HL-60 (cell line): Measurements from ENCODE around the gene LRRC8E.

Source experiments
- GABPA ChIP-seq: IDR thresholded peaks from 2 replicates; pipeline ENCODE4 v1.6.1; 2012; ENCODE audit warnings: low read depth
- POLR2AphosphoS5 ChIP-seq: IDR thresholded peaks from 2 replicates; pipeline ENCODE4 v1.6.1; 2012; ENCODE audit warnings: low read depth
- SPI1 ChIP-seq: IDR thresholded peaks from 2 replicates; pipeline ENCODE4 v1.6.1; 2012; ENCODE audit warnings: low read depth, mild to moderate bottlenecking, borderline replicate concordance
- TF ChIP-seq, protein P1 (sequence below): IDR thresholded peaks from one replicate; pipeline ENCODE4 v1.5.1; 2011; ENCODE audit warnings: low read length, control low read depth, inconsistent platforms; ENCODE audit not compliant: insufficient read depth
- TF ChIP-seq, protein P2 (sequence below): IDR thresholded peaks from 2 replicates; pipeline ENCODE4 v1.6.1; 2012; ENCODE audit warnings: low read depth; ENCODE audit not compliant: insufficient replicate concordance

DNA sequence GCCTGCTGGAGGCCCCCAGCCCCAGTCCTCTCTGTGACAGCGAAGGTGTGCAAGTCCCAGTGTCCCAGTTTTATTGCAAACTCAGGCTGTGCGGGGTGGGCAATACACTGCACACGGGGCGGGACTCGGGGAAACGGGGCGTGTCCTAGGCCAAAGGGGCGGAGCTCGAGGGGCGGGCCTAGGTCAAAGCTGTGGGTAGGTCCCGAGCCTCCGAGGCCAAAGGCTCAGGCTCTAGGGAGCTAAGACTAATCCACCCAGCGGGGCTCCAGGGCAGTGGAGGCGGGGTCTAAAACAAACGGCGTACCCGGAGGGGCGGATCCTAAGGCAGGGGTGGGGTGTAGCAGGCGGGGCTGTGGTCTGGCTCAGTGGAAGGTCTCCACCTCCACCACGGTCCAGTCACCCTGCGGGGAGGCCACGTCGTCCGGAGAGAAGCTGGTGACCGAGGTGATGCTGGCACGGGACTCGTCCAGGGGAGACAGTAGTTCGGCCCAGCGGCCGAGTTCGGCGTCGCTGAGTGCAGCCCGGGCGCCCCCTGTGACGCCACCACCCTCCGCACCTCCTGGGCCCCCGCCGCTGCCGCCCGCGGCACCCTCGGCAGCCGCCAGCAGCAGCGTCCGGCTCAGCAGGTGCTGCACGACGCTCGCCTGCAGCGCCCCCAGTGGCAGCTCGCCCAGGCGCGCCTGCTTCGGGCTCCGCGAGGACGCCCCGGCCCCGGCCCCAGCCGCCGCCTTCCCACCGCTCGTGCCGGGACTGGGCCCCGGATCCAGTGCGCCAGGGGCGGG lies 19.4 kb upstream of the LRRC8E start:
- TF ChIP-seq, protein P1, sequence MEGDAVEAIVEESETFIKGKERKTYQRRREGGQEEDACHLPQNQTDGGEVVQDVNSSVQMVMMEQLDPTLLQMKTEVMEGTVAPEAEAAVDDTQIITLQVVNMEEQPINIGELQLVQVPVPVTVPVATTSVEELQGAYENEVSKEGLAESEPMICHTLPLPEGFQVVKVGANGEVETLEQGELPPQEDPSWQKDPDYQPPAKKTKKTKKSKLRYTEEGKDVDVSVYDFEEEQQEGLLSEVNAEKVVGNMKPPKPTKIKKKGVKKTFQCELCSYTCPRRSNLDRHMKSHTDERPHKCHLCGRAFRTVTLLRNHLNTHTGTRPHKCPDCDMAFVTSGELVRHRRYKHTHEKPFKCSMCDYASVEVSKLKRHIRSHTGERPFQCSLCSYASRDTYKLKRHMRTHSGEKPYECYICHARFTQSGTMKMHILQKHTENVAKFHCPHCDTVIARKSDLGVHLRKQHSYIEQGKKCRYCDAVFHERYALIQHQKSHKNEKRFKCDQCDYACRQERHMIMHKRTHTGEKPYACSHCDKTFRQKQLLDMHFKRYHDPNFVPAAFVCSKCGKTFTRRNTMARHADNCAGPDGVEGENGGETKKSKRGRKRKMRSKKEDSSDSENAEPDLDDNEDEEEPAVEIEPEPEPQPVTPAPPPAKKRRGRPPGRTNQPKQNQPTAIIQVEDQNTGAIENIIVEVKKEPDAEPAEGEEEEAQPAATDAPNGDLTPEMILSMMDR, result peak; percentile 27
- TF ChIP-seq, protein P2, sequence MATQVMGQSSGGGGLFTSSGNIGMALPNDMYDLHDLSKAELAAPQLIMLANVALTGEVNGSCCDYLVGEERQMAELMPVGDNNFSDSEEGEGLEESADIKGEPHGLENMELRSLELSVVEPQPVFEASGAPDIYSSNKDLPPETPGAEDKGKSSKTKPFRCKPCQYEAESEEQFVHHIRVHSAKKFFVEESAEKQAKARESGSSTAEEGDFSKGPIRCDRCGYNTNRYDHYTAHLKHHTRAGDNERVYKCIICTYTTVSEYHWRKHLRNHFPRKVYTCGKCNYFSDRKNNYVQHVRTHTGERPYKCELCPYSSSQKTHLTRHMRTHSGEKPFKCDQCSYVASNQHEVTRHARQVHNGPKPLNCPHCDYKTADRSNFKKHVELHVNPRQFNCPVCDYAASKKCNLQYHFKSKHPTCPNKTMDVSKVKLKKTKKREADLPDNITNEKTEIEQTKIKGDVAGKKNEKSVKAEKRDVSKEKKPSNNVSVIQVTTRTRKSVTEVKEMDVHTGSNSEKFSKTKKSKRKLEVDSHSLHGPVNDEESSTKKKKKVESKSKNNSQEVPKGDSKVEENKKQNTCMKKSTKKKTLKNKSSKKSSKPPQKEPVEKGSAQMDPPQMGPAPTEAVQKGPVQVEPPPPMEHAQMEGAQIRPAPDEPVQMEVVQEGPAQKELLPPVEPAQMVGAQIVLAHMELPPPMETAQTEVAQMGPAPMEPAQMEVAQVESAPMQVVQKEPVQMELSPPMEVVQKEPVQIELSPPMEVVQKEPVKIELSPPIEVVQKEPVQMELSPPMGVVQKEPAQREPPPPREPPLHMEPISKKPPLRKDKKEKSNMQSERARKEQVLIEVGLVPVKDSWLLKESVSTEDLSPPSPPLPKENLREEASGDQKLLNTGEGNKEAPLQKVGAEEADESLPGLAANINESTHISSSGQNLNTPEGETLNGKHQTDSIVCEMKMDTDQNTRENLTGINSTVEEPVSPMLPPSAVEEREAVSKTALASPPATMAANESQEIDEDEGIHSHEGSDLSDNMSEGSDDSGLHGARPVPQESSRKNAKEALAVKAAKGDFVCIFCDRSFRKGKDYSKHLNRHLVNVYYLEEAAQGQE, result no peak
- TF ChIP-seq POLR2AphosphoS5, result no peak
- TF ChIP-seq GABPA, result no peak
- no peak for TF ChIP-seq SPI1
